Measurements from ENCODE around the gene ACAD11.
A peak's percentile ranks its signal among the peaks of the same experiment; 100 is the strongest.

The ACAD11 gene

DNA sequence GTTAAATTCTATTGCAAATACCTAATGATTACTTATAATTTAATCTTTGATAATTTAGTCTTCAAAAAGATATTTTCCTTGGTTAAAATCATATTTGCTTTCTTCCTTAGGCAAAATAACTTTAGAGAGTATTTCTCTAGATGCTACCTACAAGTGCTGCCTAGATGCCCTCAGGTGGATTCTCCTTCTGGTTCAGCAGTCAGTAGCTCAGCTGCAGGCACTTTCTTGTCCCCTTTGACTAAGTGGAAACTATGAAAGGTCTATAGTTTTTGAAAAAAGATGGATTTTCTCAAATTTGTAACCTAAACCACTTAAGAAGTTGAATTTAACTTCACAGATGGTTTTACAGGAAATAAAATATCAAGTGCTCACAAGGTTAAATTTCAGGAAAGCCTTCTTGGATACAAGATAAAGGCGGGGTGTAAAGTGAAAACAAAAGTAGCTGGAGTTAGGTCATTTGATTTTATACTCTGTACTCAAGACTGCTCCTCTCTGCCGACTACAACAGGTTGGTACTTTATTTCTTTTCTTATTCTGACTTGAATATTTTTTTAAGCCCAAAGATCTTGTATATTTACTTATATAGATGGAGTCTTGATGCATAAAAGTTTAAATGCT is 62.7 kb downstream of the ACAD11 start, which contains the start of gene ACKR4:
ACKR4 (plus strand) TSS at position 455 of the 618 bp plus-strand sequence. CDS start 3,128 bp downstream, outside the sequence.
- no peak for DNase-seq

DNA sequence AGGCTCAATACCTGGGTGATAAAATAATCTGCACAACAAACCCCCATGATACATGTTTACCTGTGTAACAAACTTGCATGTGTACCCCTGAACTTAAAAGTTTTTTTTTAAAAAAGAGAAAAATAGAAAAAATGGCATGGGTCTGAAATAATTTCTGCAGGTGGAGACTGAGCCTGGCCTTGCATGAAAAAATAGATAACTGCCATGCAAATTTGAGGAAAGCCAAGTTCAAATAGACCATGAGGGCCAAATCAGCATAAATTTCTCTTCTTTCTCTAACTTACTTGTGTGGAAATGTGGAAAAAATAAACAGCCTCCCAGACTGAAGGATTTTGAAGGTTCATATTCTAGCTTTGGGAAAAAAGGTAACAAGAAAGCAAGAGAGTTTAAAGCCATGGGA is 63.3 kb downstream of the ACAD11 start:
- no peak for DNase-seq

DNA sequence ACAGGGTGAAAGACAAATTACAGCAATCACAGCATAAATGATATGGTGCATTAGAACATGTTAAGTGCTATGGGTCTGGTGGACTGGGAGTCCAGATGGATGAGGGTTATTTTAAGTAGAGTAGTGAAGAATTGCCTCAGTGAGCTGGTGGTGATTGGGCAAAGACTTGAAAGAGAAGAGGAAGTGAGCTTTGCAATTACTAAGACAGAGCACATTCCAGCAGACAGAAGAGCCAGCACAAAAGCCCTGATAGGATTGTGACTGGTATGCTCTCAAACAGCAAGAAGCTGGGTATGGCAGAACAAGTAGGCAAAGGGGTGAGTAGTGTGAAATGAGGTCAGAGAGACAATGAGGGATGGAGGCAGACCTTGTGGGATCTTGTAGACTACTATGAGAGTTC is 64.6 kb downstream of the ACAD11 start:
- no peak for DNase-seq

DNA sequence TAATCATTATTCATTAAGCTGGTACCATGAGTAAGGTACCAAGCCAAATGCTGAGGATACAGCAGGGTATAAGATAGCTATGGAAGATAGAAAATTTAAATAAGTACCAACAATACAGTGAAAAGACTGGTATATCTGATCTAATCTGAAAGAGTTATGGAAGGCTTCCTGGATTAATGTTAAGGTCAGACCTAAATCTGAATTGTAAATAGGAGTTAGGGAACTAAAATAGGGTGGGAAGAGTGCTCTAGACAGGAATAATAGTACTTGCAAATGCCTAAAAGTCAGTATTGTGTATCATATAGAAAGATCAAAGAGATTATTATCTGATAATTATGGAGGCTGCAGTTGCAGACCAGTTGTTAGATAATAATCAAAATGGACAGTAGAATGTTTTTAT is 65.1 kb downstream of the ACAD11 start:
- DNase-seq: no peak

DNA sequence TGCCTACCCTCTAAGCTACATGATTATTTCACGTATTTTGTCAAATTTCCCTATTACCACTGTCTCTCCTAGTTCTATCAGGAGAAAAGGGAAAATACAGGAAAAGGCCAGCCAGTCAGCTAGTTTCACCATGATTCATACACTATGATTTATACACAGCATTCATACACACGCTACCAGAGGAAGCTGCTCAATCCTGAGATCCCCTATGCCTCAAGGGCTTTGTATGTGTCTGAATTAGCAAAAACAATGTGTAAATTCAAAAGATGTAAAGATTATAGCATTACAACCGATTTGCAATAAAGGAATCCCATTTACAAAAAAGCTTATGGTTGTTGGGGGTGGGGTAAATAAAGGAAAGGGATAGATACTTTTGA is 65.7 kb downstream of the ACAD11 start:
- DNase-seq: no peak

DNA sequence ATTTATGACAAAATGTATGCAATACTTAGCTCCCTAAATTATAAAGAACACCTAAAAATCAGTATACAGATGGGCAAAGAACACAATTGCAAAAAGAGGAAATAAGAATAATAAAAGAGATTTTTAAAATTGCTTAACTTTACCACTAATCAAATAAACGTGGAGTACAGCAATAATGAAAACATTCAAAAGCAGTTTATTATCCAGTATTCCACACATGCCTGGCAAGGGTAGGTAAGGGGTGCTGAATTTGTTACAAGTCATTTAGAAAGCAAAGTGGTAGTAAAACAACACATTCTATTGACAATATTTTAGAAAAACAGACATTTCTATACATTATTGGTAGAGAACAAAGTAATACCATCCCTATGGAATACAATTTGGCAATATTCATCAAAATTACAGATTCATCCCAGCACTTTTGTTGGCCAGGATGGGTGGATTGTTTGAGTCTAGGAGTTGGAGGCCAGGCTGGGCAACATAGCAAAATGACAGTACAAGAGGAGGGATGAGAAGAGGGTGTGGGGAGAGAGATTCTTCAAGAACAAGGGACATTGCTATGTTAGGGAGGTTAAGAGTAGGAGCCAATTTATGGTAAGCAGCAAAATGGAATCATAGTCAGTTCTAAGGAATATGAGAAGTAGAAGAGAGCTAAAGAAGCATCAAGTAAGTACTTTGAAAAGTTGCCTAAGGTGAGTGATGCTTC is 66.2 kb downstream of the ACAD11 start:
- DNase-seq: no peak

DNA sequence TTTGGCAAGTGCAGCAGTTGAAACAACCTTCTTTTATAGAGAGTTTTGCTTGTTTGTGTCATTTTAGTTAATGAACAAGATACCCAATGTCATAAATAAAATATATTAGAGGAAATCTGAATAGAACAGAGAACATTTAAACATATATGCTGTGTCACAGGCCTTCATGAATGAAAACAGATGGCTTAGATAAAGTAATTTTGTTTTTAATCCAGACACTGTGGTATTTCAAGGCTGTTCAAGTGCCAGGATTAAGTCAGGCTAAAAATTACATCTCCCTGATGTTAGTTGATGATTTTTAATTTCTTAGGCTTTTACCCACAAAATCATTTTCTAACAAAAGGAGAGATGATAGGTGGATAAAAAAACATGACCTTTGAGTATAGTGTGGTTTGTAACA is 67.4 kb downstream of the ACAD11 start:
- no peak for DNase-seq

DNA sequence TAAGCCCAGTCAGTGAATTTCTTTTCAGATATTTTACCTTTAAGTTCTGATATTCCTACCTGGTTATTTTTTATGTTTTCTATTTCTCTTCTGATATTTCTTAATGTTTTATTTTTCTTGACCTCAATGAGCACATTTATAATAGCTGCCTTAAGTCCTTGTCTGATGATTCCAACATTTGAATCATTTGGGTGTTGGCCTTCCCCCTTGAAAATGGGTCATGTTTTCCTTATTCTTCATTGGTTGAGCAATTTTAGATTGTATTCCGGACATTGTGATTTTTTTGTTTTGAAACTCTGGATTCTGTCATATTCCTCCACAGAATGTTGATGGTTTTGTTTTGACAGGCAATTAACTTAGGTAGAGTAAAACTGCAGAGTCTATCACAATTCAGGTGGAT is 72.2 kb downstream of the ACAD11 start:
- DNase-seq: no peak

DNA sequence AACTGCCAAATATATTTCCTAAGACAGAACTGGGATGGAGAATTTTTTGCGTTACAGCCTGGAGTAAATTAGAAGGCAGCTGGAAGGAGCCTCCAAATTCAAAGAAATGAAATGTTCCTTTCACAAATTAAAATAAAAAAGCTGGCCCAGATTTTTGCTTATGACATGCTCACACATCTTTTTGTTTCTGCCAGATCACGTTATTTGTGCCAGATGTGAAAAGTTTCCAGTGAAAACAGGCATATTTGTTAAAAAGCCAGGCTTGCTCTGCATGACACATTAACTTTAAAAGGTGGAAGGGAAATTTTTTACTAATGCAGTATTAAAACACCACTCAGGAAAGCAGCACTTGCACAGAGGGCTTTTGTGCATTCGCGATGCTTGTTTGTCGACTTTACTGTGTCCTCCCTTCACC is 85.8 kb downstream of the ACAD11 start:
- DNase-seq: no peak

DNA sequence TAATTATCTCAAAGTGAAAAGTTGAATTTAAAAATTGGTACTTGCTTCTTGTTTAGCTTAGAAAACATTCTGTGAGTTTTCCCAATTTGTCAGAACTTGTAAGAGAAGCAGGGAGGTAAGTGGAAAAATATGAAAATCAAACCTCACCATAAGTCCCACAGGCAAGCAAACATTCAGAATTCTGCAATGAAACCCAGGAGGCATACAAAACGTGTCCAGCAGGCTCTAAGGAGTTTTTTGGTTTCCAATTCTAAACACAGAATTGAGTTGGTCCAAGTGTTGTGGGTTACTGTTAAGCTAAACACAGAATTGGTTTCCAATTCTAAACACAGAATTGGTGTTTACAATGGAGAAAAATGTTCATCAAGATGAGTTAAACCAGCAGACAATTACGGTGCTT is 89.6 kb downstream of the ACAD11 start:
- DNase-seq: no peak

DNA sequence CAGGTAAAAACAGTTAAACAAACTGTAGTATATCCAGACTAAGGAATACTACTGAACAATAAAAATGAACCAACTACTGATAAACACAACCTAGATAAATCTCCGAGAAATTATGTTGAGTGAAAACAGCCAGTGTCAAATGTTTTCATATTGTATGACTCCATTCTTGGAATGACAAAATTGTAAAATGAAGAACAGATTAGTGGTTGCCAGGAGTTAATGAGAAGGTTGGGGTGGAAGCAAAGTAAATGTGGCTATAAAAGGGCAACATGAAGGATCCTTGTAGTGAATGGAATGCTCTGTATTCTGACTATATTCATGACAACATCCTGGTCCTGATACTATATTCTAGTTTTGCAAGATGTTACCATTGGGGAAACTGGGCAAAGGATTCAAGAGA is 90.0 kb downstream of the ACAD11 start:
- no peak for DNase-seq

DNA sequence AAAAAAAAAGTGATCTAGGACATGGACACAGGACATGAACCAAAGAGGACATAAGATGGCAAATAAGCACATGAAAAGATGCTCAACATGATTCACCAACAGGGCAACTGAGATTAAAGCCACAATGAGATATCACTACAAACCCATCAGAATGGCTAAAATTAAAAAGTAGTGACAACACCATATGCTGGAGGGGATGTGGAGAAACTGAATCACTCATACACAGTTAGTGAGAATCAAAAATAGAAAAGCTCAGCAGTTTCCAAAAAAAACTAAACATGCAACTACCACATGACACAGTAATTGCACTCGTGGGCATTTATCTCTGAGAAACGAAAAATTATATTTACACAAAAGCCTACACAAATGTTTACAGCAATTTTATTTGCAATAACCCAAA is 90.5 kb downstream of the ACAD11 start:
- DNase-seq: no peak

DNA sequence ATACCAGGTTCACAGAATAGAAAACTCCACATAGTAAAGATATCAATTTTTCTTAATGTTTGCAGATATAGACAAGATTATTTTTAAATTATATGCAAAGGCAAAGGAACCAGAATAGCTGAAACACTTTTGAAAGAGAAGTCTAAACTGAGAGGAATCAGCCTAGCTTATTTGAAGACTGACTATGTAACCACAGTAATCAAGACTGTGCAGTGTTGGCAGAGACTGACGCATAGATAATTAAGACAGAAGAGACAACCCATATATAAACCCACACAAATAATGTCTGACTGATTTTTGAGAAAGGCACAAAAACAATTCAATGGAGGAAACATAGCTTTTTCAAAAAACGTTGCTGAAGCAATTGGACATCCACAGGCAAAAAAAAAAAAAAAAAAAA is 91.2 kb downstream of the ACAD11 start:
- no peak for DNase-seq

DNA sequence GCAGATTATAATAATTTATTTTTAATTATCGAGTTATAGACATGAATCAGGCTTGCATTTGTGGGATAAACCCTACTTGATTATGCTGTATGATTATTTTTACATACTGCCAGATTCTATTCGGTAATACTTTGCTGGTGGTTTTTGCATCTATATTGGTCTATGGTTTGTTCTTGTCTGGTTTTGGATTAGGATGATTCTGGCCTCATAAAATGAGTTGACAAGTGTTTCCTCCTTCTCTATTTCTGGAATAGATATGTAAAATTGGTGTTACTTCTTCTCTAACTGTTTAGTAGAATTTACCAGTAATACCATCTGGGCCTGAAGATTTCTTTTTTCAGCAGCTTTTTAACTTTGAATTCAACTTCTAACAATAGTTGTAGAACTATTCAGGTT is 95.5 kb downstream of the ACAD11 start:
- DNase-seq: no peak

DNA sequence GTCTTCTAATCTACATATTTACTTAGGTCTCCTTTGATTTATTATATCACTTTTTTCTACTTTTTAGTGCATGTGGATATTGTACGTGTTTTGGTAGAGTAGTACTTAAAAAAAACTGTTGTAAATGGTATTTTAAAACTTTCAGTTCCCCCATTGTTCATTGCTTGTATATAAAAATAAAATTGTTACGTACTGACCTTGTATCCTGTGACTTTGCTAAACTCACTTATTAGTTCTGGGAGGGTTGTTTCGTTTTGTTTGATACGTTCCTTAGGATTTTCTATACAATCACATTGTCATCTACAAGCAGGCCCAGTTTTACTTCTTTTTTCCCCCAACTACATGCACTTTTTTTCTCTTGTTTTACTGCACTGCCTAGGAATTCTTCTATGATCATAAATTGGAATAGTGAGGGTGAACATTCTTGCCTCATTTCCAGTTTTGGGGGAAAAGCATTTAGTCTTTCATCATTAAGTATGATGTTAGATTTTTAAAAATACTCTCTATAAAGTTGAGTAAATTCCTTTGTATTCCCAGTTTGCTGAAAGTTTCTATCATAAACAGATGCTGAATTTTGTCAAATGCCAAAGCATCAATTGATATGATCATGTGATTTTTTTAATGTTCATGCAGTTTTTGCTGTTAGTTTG is 96.1 kb downstream of the ACAD11 start:
- no peak for DNase-seq

DNA sequence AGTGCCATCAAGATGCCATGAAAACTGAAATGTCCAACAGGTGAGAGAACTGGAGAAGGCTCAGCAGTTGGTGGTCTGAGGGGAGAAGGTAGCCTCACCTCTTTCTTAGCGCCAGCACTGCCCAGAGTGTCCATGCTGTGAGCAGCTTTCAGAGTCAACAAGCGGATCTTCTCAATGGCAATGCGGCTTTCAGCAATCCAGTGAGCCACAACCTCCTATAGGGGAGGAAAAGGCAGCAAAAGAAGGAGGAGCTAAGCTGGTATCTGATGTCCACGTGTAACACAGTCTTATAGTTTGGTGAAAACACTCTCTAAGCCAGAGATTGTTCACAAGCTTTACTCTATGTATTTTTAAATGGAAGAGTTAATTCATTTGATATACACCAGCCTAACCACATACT is 98.6 kb downstream of the ACAD11 start:
- DNase-seq: no peak

DNA sequence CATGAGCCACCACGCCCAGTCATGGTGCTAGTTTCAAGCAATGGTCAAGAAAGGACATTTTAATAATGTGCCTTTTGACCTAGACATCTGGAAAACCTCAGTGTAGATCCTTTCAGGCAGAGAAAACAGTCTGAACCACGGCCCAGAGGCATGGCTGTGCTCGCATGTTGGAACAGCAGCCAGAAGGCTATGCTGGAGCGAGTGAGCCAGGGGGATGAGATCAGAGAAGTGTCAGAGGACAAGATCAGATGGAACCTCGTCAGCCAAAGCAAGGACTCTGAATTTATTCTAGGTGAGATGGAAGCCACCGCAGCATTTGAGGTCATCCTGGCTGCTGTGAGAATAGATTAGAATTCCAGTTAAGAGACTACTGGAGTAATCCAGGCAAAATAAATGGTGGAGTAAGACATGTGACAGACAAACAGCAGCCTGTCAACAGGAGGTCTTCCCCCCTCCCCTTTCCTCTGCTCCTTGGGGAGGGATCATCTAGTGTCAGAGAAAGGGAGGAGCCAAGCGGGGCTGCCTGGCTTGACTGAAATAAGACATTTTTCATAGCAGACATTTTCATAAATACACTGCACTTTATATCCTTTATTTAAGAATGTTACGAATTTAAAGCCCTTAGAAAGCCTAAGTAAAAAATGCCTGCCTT is 103.0 kb downstream of the ACAD11 start:
- DNase-seq: no peak

DNA sequence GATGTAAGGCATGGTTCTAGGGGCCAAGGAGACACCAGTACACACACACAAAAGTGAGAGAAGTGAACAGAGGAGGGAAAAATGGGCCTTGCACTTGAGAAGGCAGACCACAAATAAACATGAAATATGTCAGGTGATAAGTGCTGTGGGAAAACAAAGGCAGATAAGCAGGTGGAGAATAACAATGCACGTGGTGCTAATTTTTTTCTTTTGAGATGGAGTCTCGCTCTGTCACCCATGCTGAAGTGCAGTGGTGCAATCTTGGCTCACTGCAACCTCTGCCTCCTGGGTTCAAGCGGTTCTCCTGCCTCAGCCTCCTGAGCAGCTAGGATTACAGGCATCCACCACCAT is 103.6 kb downstream of the ACAD11 start:
- peak; percentile 5 for DNase-seq

DNA sequence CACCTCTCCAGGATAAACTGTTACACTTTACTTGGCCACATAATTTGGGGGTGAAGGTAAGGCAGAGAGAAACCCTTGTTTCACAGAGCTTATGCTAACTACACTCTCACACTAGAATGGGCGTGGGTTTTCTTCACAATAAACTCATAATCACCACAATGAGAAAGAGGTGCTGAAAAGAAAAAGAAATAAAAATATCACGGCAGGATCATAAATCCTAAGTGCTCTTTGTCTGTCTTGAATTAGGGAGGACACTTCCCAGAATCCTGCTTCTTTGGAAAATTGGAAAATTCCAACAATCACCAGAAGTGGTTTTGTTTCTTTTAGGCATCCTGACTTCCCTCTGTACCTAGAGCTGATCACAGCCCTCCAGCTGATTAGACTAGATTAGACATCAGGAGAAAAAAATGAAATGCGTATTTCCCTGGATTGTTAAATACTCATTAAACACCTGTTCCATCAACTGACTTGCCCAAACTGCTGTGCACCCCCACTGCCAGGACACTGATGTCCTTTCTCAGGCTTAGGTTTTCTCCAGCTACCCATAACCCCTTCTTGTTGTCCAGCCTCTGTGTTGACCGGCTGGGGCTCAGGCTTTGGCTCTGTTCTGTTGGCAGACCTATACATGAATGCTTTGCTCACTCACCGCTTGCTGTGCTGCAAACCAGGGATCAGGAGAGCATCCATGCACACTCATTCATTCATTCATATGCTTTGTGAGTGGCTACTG is 104.1 kb downstream of the ACAD11 start:
- DNase-seq: no peak

DNA sequence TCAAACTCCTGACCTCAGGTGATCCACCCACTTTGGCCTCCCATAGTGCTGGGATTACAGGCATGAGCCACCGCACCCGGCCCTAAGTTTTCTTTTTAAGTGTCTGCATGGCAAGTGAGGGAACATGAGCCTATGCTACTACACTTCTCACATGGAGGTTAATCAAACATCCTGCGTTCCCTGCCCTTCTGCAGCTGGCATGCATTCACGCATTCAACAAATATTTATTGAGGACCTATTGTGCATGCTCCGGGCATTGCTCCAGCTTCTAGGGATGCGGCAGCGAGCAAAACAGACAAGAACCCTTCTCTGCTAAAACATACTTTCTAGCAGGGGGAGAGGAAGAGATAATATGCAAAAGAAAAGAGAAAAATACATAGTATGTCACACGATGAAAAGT is 105.2 kb downstream of the ACAD11 start:
- DNase-seq: peak; percentile 92

DNA sequence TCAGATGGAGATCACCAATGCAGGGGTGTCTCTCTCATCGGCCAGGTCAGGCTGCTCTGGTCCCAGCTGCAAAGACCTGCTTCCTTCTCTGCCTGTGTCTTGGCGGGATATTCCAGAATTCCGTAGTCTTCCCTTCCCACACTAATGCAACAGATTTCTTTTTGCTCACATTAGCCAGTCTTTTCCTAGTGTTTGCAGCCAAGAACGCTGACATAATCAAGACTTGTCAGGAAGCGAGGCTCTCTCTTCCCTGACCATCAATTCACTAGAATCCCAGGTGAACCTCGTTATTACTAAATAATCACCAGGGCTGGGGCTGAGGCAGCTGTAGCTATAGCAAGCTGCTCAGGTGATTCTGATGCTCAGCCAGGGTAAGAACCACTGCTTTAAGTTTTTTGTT is 105.8 kb downstream of the ACAD11 start:
- DNase-seq: no peak

DNA sequence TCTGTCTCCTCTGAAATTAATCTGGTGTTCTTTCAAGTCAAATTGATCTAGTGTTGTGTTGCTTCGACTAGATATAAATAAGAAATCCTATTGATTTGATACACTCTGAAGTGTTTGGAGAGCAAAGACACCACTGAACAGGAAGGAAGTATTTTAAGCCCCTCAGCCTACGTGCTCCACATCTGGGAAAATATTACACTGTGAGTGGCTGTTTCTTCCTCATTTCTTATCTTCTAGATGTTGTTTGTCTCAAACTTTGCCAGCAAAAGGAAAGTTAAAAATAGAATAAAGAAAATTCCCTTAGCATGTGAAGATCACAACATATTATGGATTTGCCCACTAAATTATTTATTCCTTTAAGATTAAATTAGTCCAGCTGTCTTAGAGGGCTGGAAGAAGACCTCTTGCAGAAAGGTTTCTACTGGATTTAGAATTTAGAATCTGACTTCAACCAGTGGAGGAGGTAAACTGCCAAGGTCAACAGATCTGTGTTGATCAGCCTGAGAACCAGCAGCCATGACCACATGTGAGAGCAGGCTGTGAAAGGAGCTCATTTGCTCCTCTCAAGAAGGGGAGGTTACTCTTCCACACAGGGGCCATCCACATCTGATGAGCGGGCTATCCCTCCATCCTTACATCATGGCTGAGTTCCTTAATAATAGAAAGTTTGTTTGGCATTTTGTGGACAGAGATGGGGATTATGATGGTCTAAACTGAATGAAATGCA is 108.9 kb downstream of the ACAD11 start:
- no peak for DNase-seq
